GM18861 (cell line): ENCODE measurements around the gene DGKG.

ENCODE experiments used
- ATAC-seq: cut with Tn5 transposase; IDR thresholded peaks from one replicate; pipeline ENCODE4 v1.9.1; 2021; ENCODE audit not compliant: unreplicated experiment

Gene DGKG

GRCh38 chr3:186368176-186368575 lies 6.1 kb upstream of the DGKG start:
- no peak for ATAC-seq

- no peak for ATAC-seq
Measured at GRCh38 chr3:186367631-186368030, 5.6 kb upstream of the DGKG start.

GRCh38 chr3:186366206-186366605 lies 4.2 kb upstream of the DGKG start:
- ATAC-seq: no peak

- no peak for ATAC-seq
Measured at GRCh38 chr3:186365202-186365974, 3.4 kb upstream of the DGKG start.

- ATAC-seq: no peak
Measured at GRCh38 chr3:186362988-186363387, 954 bp upstream of the DGKG start.

GRCh38 chr3:186362537-186362842 lies 456 bp upstream of the DGKG start:
- ATAC-seq: no peak

GRCh38 chr3:186361246-186361761 lies 730 bp downstream of the DGKG start:
- ATAC-seq: no peak

- ATAC-seq: no peak
Measured at GRCh38 chr3:186360779-186361178, 1.3 kb downstream of the DGKG start.

GRCh38 chr3:186359078-186359477 lies 3.0 kb downstream of the DGKG start:
- ATAC-seq: no peak

GRCh38 chr3:186356152-186356551 lies 5.9 kb downstream of the DGKG start:
- ATAC-seq: no peak

GRCh38 chr3:186354100-186354499 lies 7.9 kb downstream of the DGKG start:
- ATAC-seq: no peak

- ATAC-seq: no peak
Measured at GRCh38 chr3:186352369-186352768, 9.7 kb downstream of the DGKG start.

GRCh38 chr3:186342197-186342596 lies 19.8 kb downstream of the DGKG start:
- ATAC-seq: no peak

- no peak for ATAC-seq
Measured at GRCh38 chr3:186340204-186340603, 21.8 kb downstream of the DGKG start.

GRCh38 chr3:186339180-186339918 lies 22.7 kb downstream of the DGKG start:
- no peak for ATAC-seq

- ATAC-seq: no peak
Measured at GRCh38 chr3:186333256-186333655, 28.8 kb downstream of the DGKG start.

GRCh38 chr3:186330772-186331460 lies 31.1 kb downstream of the DGKG start:
- no peak for ATAC-seq

GRCh38 chr3:186329589-186329988 lies 32.4 kb downstream of the DGKG start:
- no peak for ATAC-seq

GRCh38 chr3:186327912-186328487 lies 34.0 kb downstream of the DGKG start:
- ATAC-seq: no peak

- ATAC-seq: no peak
Measured at GRCh38 chr3:186322761-186323160, 39.3 kb downstream of the DGKG start.

GRCh38 chr3:186321746-186322145 lies 40.3 kb downstream of the DGKG start:
- ATAC-seq: no peak
